HCT116 (cell line): ENCODE results near the gene LOXL1. TPM values are rescaled to one million over a fixed set of nuclear protein-coding genes. Genes with fewer than 3 reads are reported as not detected.

Experiments
- ATAC-seq: fragments of 200-7000 bp; cut with Tn5 transposase; 2 replicates; pipeline ENCODE4 v1.9.1; 2020; ENCODE audit warnings: mild to moderate bottlenecking, moderate library complexity
- BruUV-seq: library from RNA; stranded (reverse); fragments of 400-500 nt; replicated peaks from 2 replicates; lab custom pipeline; 2021; lab: Mats Ljungman, UMichigan
- CTCF ChIA-PET: fragments of 300-600 bp; sonication (Branson Sonifier 250); formaldehyde crosslinking; loops from one replicate; lab custom pipeline; 2021; ENCODE audit warnings: antibody characterized with exemption; lab: Charles Lee
- POLR2A ChIA-PET: fragments of 300-600, 350-600 bp; sonication (Branson Sonifier 250); formaldehyde crosslinking; loops from one replicate; lab custom pipeline; 2021; ENCODE audit warnings: antibody characterized with exemption; lab: Charles Lee
- RAD21 ChIA-PET, 2 experiments: fragments of 300-600 bp; sonication (Branson Sonifier 250); formaldehyde crosslinking; loops; one replicate each; lab custom pipeline; 2023; ENCODE audit warnings: low total read pairs in 2 of 2; ENCODE audit not compliant: uncharacterized antibody in 2 of 2, unreplicated experiment in 2 of 2, low non-redundant PET in 1 of 2; lab: Charles Lee
- DNase-seq: peaks from one replicate; pipeline ENCODE4 v3.0.0-alpha.2; 2010; ENCODE audit warnings: low read depth, low spot score
- H2AFZ ChIP-seq: fragments of 200-600 bp; shearing (Covaris generic), sonication (generic); 2 replicates; pipeline ENCODE4 v1.6.1; 2017; ENCODE audit warnings: low read depth, mixed run types, mixed read lengths, antibody characterized with exemption, low read length; ENCODE audit not compliant: poor library complexity, severe bottlenecking
- H3K27ac ChIP-seq: 2 replicates; pipeline ENCODE4 v1.5.1; 2012; ENCODE audit warnings: low read depth, low read length
- H3K27me3 ChIP-seq: fragments of 200-600 bp; sonication (generic); 2 replicates; pipeline ENCODE4 v1.6.1; 2016; ENCODE audit warnings: mixed run types, low read length, mixed read lengths; ENCODE audit not compliant: insufficient read depth
- H3K36me3 ChIP-seq, 2 experiments: fragments of 200-500 bp in 1 of 2; fragments of 200-600 bp in 1 of 2; sonication (Bioruptor generic) in 1 of 2; sonication (generic) in 1 of 2; 2 replicates each; pipeline versions ENCODE4 v1.5.1 to v1.6.1; 2014 to 2016; ENCODE audit warnings: low read length in 2 of 2, inconsistent platforms in 1 of 2, mixed read lengths in 1 of 2, mixed run types in 1 of 2; ENCODE audit not compliant: insufficient read depth in 2 of 2, control insufficient read depth in 1 of 2
- H3K4me1 ChIP-seq, 2 experiments: fragments of 200-600 bp in 1 of 2; sonication (generic) in 1 of 2; 2 replicates each; pipeline versions ENCODE4 v1.5.1 to v1.6.1; 2012 to 2017; ENCODE audit warnings: low read length in 2 of 2, inconsistent platforms in 1 of 2, mild to moderate bottlenecking in 1 of 2, mixed read lengths in 1 of 2, mixed run types in 1 of 2, moderate library complexity in 1 of 2; ENCODE audit not compliant: insufficient read depth in 2 of 2, control insufficient read depth in 1 of 2
- H3K4me2 ChIP-seq: fragments of 200-600 bp; sonication (generic); 2 replicates; pipeline ENCODE4 v1.6.1; 2017; ENCODE audit warnings: mixed run types, low read length, mixed read lengths
- H3K4me3 ChIP-seq, 2 experiments: fragments of 200-600 bp in 1 of 2; sonication (generic) in 1 of 2; replicated peaks in 1 of 2; 2 replicates each; pipeline ENCODE4 v1.5.1; 2011 to 2016; ENCODE audit warnings: low read length in 2 of 2, control low read depth in 1 of 2, low read depth in 1 of 2, mild to moderate bottlenecking in 1 of 2, mixed read lengths in 1 of 2, mixed run types in 1 of 2
- H3K79me2 ChIP-seq: fragments of 200-600 bp; sonication (generic); 2 replicates; pipeline ENCODE4 v1.6.1; 2017; ENCODE audit warnings: mild to moderate bottlenecking, mixed run types, low read length, moderate library complexity, mixed read lengths; ENCODE audit not compliant: insufficient read depth
- H3K9ac ChIP-seq: fragments of 200-600 bp; sonication (generic); 2 replicates; pipeline ENCODE4 v1.6.1; 2016; ENCODE audit warnings: low read length, mixed read lengths
- H3K9me2 ChIP-seq: fragments of 200-600 bp; sonication (generic), shearing (Covaris generic); 2 replicates; pipeline ENCODE4 v1.6.1; 2017; ENCODE audit warnings: mixed run types, mild to moderate bottlenecking, moderate library complexity; ENCODE audit not compliant: insufficient read depth
- H3K9me3 ChIP-seq, 2 experiments: fragments of 200-500 bp in 1 of 2; fragments of 200-600 bp in 1 of 2; sonication (Bioruptor generic) in 1 of 2; sonication (generic) in 1 of 2; 2 replicates each; pipeline ENCODE4 v1.6.1; 2014 to 2017; ENCODE audit warnings: low read length in 2 of 2, mixed read lengths in 2 of 2, inconsistent platforms in 1 of 2, low read depth in 1 of 2, mild to moderate bottlenecking in 1 of 2, mixed run types in 1 of 2, moderate library complexity in 1 of 2; ENCODE audit not compliant: control insufficient read depth in 1 of 2, insufficient read depth in 1 of 2
- H4K20me1 ChIP-seq: fragments of 200-600 bp; sonication (generic), shearing (Covaris generic); 2 replicates; pipeline ENCODE4 v1.6.1; 2017; ENCODE audit warnings: mixed run types, mild to moderate bottlenecking, moderate library complexity; ENCODE audit not compliant: insufficient read depth
- ATF3 ChIP-seq: IDR thresholded peaks from 2 replicates; pipeline ENCODE4 v1.6.1; 2012
- CBX3 ChIP-seq: IDR thresholded peaks from 2 replicates; pipeline ENCODE4 v1.6.1; 2012; ENCODE audit warnings: low read depth
- CTCF ChIP-seq, 3 experiments: fragments of 200-600 bp in 1 of 3; sonication (generic) in 1 of 3; IDR thresholded peaks in 2 of 3; conservative IDR thresholded peaks in 1 of 3; 2 replicates each; pipeline ENCODE4 v1.5.1; 2012 to 2017; ENCODE audit warnings: low read depth in 2 of 3, low read length in 2 of 3, antibody characterized with exemption in 1 of 3, borderline replicate concordance in 1 of 3, control low read depth in 1 of 3, mild to moderate bottlenecking in 1 of 3, mixed read lengths in 1 of 3, mixed run types in 1 of 3, moderate library complexity in 1 of 3; ENCODE audit not compliant: insufficient read depth in 1 of 3
- EGR1 ChIP-seq: IDR thresholded peaks from 2 replicates; pipeline ENCODE4 v1.6.1; 2012; ENCODE audit warnings: low read depth
- ELF1 ChIP-seq: IDR thresholded peaks from 2 replicates; pipeline ENCODE4 v1.6.1; 2012; ENCODE audit warnings: low read depth, borderline replicate concordance
- EZH2 ChIP-seq: fragments of 200-600 bp; sonication (generic); IDR thresholded peaks from 2 replicates; pipeline ENCODE4 v1.6.1; 2017; ENCODE audit warnings: antibody characterized with exemption, mixed run types
- EZH2phosphoT487 ChIP-seq: fragments of 200-600 bp; IDR thresholded peaks from 2 replicates; pipeline ENCODE4 v1.6.1; 2018; ENCODE audit warnings: antibody characterized with exemption, borderline replicate concordance
- FOSL1 ChIP-seq: IDR thresholded peaks from 2 replicates; pipeline ENCODE4 v1.6.1; 2012; ENCODE audit warnings: low read depth
- JUND ChIP-seq: IDR thresholded peaks from 2 replicates; pipeline ENCODE4 v1.6.1; 2012
- POLR2A ChIP-seq: IDR thresholded peaks from 2 replicates; pipeline ENCODE4 v1.7.0; 2011; ENCODE audit warnings: borderline replicate concordance; ENCODE audit not compliant: insufficient read depth, insufficient read length; ENCODE audit errors: extremely low read depth
- POLR2AphosphoS5 ChIP-seq: IDR thresholded peaks from 2 replicates; pipeline ENCODE4 v1.6.1; 2011; ENCODE audit warnings: mild to moderate bottlenecking, low read depth, low read length, moderate library complexity
- RAD21 ChIP-seq: IDR thresholded peaks from 2 replicates; pipeline ENCODE4 v1.6.1; 2012; ENCODE audit warnings: low read depth, mild to moderate bottlenecking
- SIN3A ChIP-seq: IDR thresholded peaks from 2 replicates; pipeline ENCODE4 v1.6.1; 2012; ENCODE audit warnings: low read depth
- SP1 ChIP-seq: IDR thresholded peaks from 2 replicates; pipeline ENCODE4 v1.6.1; 2012; ENCODE audit warnings: low read depth
- SRF ChIP-seq: IDR thresholded peaks from 2 replicates; pipeline ENCODE4 v1.6.1; 2012; ENCODE audit warnings: low read depth
- TCF7L2 ChIP-seq: IDR thresholded peaks from 2 replicates; pipeline ENCODE4 v1.7.0; 2011; ENCODE audit warnings: borderline replicate concordance, inconsistent platforms; ENCODE audit not compliant: insufficient read depth, insufficient read length; ENCODE audit errors: extremely low read depth
- YY1 ChIP-seq: IDR thresholded peaks from 2 replicates; pipeline ENCODE4 v1.6.1; 2011; ENCODE audit warnings: low read length, low read depth, moderate library complexity, mild to moderate bottlenecking; ENCODE audit not compliant: insufficient replicate concordance; ENCODE audit errors: extremely low read depth
- ZBTB33 ChIP-seq: IDR thresholded peaks from 2 replicates; pipeline ENCODE4 v1.6.1; 2011; ENCODE audit warnings: mild to moderate bottlenecking, low read length, moderate library complexity; ENCODE audit not compliant: insufficient replicate concordance; ENCODE audit errors: extremely low read depth
- ZNF274 ChIP-seq: fragments of 200-500 bp; sonication (Bioruptor generic); IDR thresholded peaks from 2 replicates; pipeline ENCODE4 v1.6.1; 2014; ENCODE audit warnings: mild to moderate bottlenecking, low read depth, low read length, inconsistent platforms
- intact Hi-C: fragments of 100-400 bp; cut with micrococcal nuclease; formaldehyde crosslinking; loops from 2 replicates; pipeline ENCODE4 v1.10.0; 2022
- total RNA-seq: library from RNA; stranded (reverse); gene quantifications from one replicate; pipeline ENCODE4 v1.2.1, GENCODE V29; 2021; ENCODE audit not compliant: unreplicated experiment
- TF ChIP-seq, protein P1 (sequence below): IDR thresholded peaks from 2 replicates; pipeline ENCODE4 v1.6.1; 2012; ENCODE audit warnings: low read depth

The LOXL1 gene
- total RNA-seq, 1 experiment from 2014 or later = 14.9 TPM

- H3K27ac ChIP-seq = peak within 1 kb of the TSS; percentile 51; the same call in 1 of the 2 replicates
- DNase-seq (peak; percentile 82), ATAC-seq (peak; percentile 91)
- H3K4me2 ChIP-seq = peak within 1 kb of the TSS; percentile 86
- peaks cover 6% of the 10 kb centered on the region for H3K79me2 ChIP-seq
- BruUV-seq = no TSS peak
- CTCF ChIA-PET = interaction anchor here (0.7 to 2.1 kb wide), 15 partner anchors 11 to 326 kb away, joined by 3 to 16 read pairs (median 4); no protein-coding TSS in a partner anchor
- H4K20me1 ChIP-seq = no peaks in the 10 kb centered on the region
- peak within 1 kb of the TSS; percentile 77 for H3K9ac ChIP-seq
- H3K9me3 ChIP-seq = no peaks in the 10 kb centered on the region
- no peaks in the 10 kb centered on the region for H3K9me2 ChIP-seq
- peaks cover 16 to 45% of the 10 kb centered on the region in 2 experiments for H3K4me1 ChIP-seq
- intact Hi-C loops = no loop called here
- H3K27me3 ChIP-seq = no peaks in the 10 kb centered on the region
- peak within 1 kb of the TSS; percentile 55 for H2AFZ ChIP-seq
- H3K4me3 ChIP-seq = peak within 1 kb of the TSS; percentile 84 to 88
- 0 out of 4 replicates have a peak, but pooled peaks cover 0 to 11% of the 10 kb centered on the region in 2 experiments for H3K36me3 ChIP-seq
- POLR2A ChIA-PET = interaction anchor here (0.8 to 1.4 kb wide), 2 partner anchors 11 to 54 kb away, joined by 3 to 7 read pairs; no protein-coding TSS in a partner anchor
- RAD21 ChIA-PET = no interaction called here
- TF ChIP-seq ZNF274 (no peak), SP1 (peak; percentile 40; the same call in 1 of the 2 replicates), ZBTB33 (no peak), EGR1 (peak; percentile 54; the same call in 1 of the 2 replicates), ELF1 (no peak), YY1 (no peak), CTCF (IDR thresholded peaks at IDR 0.05 in 2 of 3, conservative IDR thresholded peaks at IDR 0.05 in 1 of 3; ENCODE audit: borderline replicate concordance in 1 of 3, insufficient read depth in 1 of 3, low read depth in 2 of 3, low read length in 2 of 3) (no peak), POLR2AphosphoS5 (peak; percentile 68), SIN3A (peak; percentile 66; the same call in 1 of the 2 replicates), TCF7L2 (no peak), SRF (no peak), POLR2A (peak; percentile 60), EZH2phosphoT487 (no peak), JUND (no peak), FOSL1 (no peak), CBX3 (0 out of 2 replicates have a peak, but pooled peaks have one; percentile 41), ATF3 (no peak), EZH2 (no peak), RAD21 (no peak)
- TF ChIP-seq, protein P1, sequence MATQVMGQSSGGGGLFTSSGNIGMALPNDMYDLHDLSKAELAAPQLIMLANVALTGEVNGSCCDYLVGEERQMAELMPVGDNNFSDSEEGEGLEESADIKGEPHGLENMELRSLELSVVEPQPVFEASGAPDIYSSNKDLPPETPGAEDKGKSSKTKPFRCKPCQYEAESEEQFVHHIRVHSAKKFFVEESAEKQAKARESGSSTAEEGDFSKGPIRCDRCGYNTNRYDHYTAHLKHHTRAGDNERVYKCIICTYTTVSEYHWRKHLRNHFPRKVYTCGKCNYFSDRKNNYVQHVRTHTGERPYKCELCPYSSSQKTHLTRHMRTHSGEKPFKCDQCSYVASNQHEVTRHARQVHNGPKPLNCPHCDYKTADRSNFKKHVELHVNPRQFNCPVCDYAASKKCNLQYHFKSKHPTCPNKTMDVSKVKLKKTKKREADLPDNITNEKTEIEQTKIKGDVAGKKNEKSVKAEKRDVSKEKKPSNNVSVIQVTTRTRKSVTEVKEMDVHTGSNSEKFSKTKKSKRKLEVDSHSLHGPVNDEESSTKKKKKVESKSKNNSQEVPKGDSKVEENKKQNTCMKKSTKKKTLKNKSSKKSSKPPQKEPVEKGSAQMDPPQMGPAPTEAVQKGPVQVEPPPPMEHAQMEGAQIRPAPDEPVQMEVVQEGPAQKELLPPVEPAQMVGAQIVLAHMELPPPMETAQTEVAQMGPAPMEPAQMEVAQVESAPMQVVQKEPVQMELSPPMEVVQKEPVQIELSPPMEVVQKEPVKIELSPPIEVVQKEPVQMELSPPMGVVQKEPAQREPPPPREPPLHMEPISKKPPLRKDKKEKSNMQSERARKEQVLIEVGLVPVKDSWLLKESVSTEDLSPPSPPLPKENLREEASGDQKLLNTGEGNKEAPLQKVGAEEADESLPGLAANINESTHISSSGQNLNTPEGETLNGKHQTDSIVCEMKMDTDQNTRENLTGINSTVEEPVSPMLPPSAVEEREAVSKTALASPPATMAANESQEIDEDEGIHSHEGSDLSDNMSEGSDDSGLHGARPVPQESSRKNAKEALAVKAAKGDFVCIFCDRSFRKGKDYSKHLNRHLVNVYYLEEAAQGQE = no peak
Measured at GRCh38 chr15:73994413-73994883, 68.2 kb downstream of the LOXL1 start, which contains the start of gene PML. Gene PML (plus strand): TSS chr15:73994716. CDS start chr15:73994813, 97 bp downstream.
